HG02759 (cell line): ENCODE data around the gene HSD17B13.

ENCODE experiments used
- ATAC-seq: cut with Tn5 transposase; IDR thresholded peaks from one replicate; pipeline ENCODE4 v1.9.1; 2021; ENCODE audit warnings: mild to moderate bottlenecking, moderate library complexity; ENCODE audit not compliant: unreplicated experiment

HSD17B13 gene

DNA sequence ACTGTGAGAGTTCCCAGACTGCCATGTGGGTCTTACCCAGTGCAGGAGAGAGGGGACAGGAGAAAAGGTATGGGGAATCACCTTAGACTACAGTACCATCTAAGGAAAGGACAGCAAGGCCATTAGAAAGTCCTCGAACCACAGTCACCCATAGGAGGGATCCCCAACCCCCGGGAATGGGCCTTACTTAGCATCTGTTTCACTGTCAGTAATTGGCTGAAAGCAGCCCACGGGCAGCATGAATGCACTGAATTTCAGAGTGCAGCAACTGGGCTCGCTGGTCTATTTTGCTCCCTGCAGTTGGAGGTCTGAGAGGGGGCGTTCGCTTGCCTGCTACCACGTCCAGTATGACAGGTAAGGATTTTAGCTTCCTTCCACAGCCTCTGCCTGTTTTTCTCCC is 51.9 kb downstream of the HSD17B13 start:
- no peak for ATAC-seq

DNA sequence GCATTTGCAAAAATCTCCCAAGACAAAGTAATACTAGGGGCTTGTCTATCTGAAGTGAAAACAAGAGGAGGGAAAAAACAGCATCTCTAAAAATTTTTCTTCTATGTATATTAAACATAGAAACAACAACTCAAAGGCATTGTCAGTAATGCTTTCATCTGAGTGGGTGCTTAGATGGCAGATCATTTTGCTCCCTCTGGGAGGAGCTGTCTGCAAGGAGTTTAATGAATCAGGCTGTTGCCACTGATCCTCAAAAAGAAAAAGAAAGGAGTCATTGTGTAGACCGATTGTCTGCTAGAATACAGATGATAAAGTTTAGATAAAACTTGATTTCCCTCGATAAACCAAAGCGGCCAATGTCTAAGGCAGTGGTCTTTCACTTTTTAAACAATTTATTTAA is 52.5 kb downstream of the HSD17B13 start:
- no peak for ATAC-seq

DNA sequence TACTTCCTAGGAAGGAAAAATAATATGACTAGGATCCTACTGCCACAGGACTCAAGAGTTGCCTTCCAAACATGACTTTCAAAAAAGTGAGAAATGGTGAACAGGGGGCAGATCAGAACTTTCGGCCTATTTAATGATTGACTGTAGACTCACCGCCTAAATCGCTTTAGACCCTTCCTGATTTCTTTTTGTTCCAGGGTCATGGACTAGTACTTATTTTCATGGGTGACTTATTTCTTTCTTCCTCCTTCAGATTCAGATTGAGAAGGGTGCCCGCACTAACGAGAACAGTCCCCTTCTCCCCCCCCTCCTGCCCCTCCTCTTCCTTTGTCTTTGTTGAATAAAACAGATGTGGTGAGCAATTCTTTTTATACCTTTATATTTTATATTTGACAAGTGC is 54.3 kb downstream of the HSD17B13 start:
- ATAC-seq = no peak

DNA sequence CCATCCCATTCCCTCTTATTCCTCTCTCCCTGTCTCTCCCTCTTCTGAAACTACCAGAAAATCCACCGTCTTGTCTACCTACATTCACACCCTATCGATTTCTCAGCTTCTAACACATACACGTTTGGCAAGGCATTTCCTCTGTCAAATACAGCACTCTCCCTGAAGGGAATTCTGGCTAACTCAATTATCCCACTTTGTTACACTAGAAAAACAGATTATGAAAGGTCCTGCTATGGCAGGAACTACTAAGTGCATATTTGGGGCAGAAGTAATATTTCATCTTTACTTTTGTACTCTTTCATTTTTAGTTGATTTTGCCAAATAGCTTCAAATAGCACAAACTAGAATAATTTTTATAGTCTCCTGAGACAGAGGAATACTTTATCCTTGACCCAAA is 55.7 kb downstream of the HSD17B13 start:
- no peak for ATAC-seq

DNA sequence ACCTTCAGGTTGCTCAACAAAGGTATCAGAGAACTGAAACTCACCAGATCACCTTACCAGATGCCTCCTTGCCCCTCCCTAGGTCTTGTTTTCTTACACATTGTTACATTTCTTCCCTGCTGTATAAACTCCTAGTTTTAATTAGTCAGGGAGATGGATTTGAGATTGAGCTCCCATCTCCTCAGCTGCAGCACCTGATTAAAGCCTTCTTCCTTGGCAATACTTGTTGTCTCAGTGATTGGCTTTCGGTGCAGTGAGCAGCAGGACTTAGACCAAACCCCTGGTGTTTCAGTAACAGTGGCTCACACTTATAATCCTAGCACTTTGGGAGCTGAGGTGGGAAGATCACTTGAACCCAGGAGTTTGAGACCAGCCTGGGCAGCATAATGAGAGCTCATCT is 59.8 kb downstream of the HSD17B13 start:
- no peak for ATAC-seq

DNA sequence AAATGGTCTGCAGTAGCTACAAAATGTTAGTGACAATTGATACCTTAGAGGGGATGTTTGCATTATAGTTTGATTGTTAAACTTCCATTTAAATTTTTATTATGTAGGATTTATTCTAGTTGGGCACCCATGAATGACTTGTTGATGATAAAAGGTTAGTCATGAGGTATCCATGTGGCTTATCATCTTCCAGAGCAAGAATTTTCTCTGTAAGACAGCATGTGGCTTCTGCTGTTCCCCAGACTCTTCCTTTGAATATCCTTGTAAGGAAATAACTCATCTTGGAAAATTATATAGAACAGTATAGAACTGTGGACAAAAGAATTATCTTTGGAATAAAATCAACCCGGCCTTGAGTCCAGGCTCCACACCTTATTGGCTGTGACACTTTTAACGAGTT is 62.2 kb downstream of the HSD17B13 start:
- no peak for ATAC-seq

DNA sequence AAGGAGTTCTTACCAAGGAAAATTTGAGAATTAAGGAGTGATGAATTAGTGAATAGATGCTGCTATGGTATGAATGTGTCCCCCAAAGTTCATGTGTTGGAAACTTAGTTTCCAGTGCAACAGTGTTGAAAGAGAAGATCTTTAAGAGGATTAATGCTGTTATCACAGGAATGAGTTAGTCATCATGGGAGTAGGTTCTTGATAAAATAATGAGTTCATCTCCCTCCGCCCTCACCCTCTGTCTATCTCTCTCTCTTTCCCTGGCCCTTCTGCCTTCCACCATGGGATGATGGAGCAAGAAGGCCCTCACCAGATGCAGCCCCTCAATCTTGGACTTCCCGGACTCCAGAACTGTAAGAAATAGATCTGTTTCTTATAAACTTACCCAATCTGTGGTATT is 64.0 kb downstream of the HSD17B13 start:
- no peak for ATAC-seq

DNA sequence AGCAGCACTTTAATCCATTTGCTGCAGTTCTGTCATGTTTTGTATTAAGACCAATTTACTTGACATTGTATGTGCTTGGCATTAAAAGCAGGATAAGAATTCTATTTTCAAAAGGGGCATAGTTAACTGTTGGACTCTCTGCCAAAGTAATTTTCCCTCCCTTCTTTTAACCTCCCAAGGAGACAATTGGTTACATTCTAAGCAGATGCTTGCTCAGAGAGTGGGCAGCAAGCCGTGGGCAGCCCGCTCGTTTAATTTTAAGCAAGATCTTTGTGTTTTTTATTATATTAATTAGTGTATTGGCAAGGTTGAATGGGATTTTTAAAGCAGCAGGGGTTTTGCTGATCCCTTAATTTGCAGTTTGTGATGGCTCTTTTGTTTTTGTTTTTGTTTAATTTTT is 65.2 kb downstream of the HSD17B13 start:
- no peak for ATAC-seq

DNA sequence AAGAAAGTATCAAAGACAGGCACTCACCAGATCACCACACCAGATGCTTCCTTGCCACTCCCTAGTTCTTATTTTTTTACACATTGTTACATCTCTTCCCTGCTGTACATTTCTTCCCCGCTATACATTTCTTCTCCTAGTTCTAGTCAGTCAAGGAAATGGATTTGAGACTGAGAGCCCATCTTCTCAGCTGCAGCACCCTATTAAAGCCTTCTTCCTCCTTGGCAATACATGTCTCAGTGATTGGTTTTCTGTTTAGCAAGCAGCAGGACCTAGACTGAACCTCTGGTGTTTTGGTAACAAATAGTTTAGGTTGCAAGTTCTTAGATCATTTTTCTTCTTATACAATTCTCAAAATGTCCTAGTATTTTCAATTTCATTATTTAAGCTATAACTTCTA is 66.9 kb downstream of the HSD17B13 start:
- no peak for ATAC-seq
